ENCODE measurements around the gene PHTF1.

PHTF1 gene

DNA sequence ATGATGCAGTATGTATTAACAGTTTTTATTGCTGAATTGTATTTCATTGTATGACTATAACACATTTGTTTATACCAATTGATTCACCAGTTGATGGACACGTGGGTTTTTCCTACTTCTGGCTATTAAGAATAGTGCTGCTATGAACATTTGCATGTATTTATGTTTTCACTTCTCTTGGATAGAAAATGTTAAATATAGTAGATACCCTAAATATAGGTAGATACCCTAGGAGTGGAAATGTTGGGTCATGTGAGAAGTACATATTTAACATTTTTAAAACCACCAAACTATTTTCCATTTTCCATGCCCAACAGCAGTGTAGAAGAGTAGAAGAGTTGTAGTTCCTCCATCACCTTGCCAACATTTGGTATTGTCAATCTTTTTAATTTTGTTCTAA is 7.8 kb downstream of the PHTF1 start:
- peaks cover 0 to 1% (median 0%) of the 10 kb centered on the region in 4 donors for H3K4me1 ChIP-seq
- DNase-seq: no peak
- peaks cover 0 to 5% (median 0%) of the 10 kb centered on the region in 3 donors for H3K36me3 ChIP-seq
- H3K27ac ChIP-seq: no peak overlapping the region
- H3K4me3 ChIP-seq: no peak overlapping the region
- no peaks in the 10 kb centered on the region for H3K9me3 ChIP-seq
- TF ChIP-seq, protein P1, sequence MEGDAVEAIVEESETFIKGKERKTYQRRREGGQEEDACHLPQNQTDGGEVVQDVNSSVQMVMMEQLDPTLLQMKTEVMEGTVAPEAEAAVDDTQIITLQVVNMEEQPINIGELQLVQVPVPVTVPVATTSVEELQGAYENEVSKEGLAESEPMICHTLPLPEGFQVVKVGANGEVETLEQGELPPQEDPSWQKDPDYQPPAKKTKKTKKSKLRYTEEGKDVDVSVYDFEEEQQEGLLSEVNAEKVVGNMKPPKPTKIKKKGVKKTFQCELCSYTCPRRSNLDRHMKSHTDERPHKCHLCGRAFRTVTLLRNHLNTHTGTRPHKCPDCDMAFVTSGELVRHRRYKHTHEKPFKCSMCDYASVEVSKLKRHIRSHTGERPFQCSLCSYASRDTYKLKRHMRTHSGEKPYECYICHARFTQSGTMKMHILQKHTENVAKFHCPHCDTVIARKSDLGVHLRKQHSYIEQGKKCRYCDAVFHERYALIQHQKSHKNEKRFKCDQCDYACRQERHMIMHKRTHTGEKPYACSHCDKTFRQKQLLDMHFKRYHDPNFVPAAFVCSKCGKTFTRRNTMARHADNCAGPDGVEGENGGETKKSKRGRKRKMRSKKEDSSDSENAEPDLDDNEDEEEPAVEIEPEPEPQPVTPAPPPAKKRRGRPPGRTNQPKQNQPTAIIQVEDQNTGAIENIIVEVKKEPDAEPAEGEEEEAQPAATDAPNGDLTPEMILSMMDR (IDR thresholded peaks at IDR 0.05): no peak
- no peaks in the 10 kb centered on the region for H3K27me3 ChIP-seq
- intact Hi-C loops (cut with DNase I; ENCODE audit: low total_unique reads): loop anchor here (10.0 kb wide), 1 partner anchor 153 kb away; the partner anchor contains the start of genes AP4B1 and DCLRE1B

DNA sequence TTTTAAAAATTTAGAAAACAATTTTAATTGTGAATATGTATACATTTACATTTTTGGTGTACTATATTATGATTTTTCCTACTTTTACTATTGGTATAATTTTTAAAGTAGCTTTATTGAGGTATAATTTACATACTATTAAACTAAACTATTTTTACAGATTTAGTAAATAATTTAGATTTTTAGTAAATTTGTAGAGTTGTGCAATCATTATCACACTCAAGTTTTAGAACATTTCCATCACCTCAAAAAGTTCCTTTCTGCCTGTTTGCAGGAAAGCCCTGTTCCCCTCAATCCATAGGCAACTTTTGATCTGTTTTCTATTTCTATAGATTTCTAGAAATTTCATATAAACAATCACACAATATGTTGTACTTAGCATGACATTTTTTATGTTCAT is 8.2 kb downstream of the PHTF1 start:
- no peaks in the 10 kb centered on the region for H3K9me3 ChIP-seq
- intact Hi-C loops (cut with DNase I; ENCODE audit: low total_unique reads): loop anchor here (10.0 kb wide), 1 partner anchor 154 kb away; the partner anchor contains the start of genes AP4B1 and DCLRE1B
- TF ChIP-seq, protein P1 (IDR thresholded peaks at IDR 0.05): no peak
- no peak overlapping the region for H3K27ac ChIP-seq
- no peak for DNase-seq
- peaks cover 0 to 5% (median 0%) of the 10 kb centered on the region in 3 donors for H3K36me3 ChIP-seq
- H3K4me3 ChIP-seq: no peak overlapping the region
- H3K27me3 ChIP-seq: no peaks in the 10 kb centered on the region
- no peaks in the 10 kb centered on the region for H3K4me1 ChIP-seq

- TF ChIP-seq, protein P1 (IDR thresholded peaks at IDR 0.05): no peak
- intact Hi-C loops (cut with DNase I; ENCODE audit: low total_unique reads): no loop called here
These were observed 9.9 kb downstream of the PHTF1 start for GRCh38 chr1:113749402-113749801.

DNA sequence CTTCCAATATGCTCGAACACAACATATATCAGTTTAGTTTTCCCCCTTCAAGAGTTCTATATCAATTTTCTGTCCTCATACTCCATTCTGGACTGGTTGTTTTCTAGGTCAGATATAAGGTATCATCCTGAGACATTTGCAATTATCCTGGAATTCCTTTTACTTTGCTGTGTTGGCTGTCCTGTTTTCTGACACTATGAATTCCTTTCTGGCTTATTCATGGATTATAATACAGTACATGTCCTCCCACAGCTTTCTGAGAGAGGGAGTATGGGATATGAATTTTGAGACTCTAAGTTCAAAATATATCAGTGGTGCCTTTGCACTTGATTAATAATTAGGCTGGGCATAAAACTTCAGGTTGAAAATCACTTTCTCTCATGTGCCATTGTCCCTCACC is 11.9 kb downstream of the PHTF1 start:
- intact Hi-C loops (cut with DNase I; ENCODE audit: low total_unique reads): no loop called here
- Histone ChIP-seq H3K4me3 (no peak overlapping the region), H3K27ac (no peak overlapping the region), H3K4me1 (no peaks in the 10 kb centered on the region), H3K27me3 (no peaks in the 10 kb centered on the region), H3K9me3 (no peaks in the 10 kb centered on the region), H3K36me3 (peaks cover 0 to 6% (median 5%) of the 10 kb centered on the region in 3 donors)
- TF ChIP-seq, protein P1 (IDR thresholded peaks at IDR 0.05): no peak
- no peak for DNase-seq

More at GRCh38 chr1:113749402-113749801, 9.9 kb downstream of the PHTF1 start:
- Histone ChIP-seq H3K4me3 (no peak overlapping the region), H3K27me3 (no peaks in the 10 kb centered on the region), H3K4me1 (no peaks in the 10 kb centered on the region), H3K27ac (no peak overlapping the region), H3K36me3 (peaks cover 0 to 5% (median 0%) of the 10 kb centered on the region in 3 donors), H3K9me3 (no peaks in the 10 kb centered on the region)
- no peak for DNase-seq

DNA sequence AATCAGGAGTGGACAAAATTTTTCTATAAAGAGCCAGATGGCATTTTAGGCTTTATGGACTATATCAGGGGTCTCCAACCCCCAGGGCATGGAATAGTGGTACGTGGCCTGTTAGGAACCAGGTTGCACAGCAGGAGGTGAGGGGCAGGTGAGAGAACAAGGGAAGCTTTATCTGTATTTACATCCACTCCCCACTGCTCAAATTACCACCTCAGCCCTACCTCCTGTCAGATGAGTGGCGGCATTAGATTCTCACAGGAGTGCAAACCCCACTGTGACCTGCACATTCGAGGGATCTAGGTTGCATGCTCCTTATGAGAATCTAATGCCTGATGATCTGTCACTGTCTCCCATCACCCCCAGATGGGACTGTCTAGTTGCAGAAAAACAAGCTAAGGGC is 13.9 kb downstream of the PHTF1 start:
- no peaks in the 10 kb centered on the region for H3K27me3 ChIP-seq
- intact Hi-C loops (cut with DNase I; ENCODE audit: low total_unique reads): no loop called here
- TF ChIP-seq, protein P1 (IDR thresholded peaks at IDR 0.05): no peak
- H3K27ac ChIP-seq: no peak overlapping the region
- peaks cover 0 to 8% (median 5%) of the 10 kb centered on the region in 3 donors for H3K36me3 ChIP-seq
- DNase-seq: no peak
- no peaks in the 10 kb centered on the region for H3K4me1 ChIP-seq
- no peaks in the 10 kb centered on the region for H3K9me3 ChIP-seq
- no peak overlapping the region for H3K4me3 ChIP-seq

DNA sequence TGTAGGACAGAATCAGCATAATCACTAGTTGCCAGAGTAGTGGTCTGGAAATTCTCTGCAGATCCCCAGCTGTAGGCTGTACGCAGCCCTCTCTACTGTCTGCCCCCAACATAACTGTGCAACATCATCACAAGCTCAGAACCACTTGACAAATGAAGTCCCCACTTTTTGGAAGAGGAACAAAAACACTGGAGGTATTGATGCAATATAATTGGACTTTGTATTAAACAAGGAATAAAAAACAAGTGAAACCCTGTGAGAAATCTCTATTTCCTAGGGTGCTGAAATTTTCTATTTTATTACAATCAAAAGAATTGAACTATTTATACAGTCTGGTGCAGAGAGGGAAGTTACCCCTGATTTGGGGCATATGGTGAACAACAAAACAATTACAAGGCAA is 15.2 kb downstream of the PHTF1 start:
- peaks cover 0 to 8% (median 3%) of the 10 kb centered on the region in 3 donors for H3K36me3 ChIP-seq

More for the DNA sequence above, 15.2 kb downstream of the PHTF1 start:
- Histone ChIP-seq H3K4me1 (no peaks in the 10 kb centered on the region), H3K27me3 (no peaks in the 10 kb centered on the region), H3K9me3 (no peaks in the 10 kb centered on the region), H3K4me3 (no peak overlapping the region), H3K27ac (no peak overlapping the region)
- TF ChIP-seq, protein P1 (IDR thresholded peaks at IDR 0.05): no peak
- intact Hi-C loops (cut with DNase I; ENCODE audit: low total_unique reads): no loop called here
- DNase-seq: no peak
